Panc1 (cell line): ENCODE results near the gene S100A7. TPM values are rescaled to one million over a fixed set of nuclear protein-coding genes. Genes with fewer than 3 reads are reported as not detected.
"Not testable (repeated sequence)": the region's sequence is repeated elsewhere in the genome, so short reads cannot be mapped to it uniquely, and the experiment has no call there.

Source experiments
- ATAC-seq: fragments of 200-7000 bp; cut with Tn5 transposase; 2 replicates; pipeline ENCODE4 v1.9.1; 2020; ENCODE audit warnings: mild to moderate bottlenecking, moderate library complexity
- BruUV-seq: library from RNA; stranded (reverse); fragments of 400-500 nt; replicated peaks from 2 replicates; lab custom pipeline; 2021; lab: Mats Ljungman, UMichigan
- CTCF ChIA-PET: fragments of 300-600 bp; sonication (Branson Sonifier 250); formaldehyde crosslinking; loops from one replicate; lab custom pipeline; 2022; ENCODE audit warnings: antibody characterized with exemption; lab: Charles Lee
- POLR2A ChIA-PET: fragments of 300-600 bp; sonication (Branson Sonifier 250); formaldehyde crosslinking; loops from one replicate; lab custom pipeline; 2022; ENCODE audit warnings: antibody characterized with exemption; lab: Charles Lee
- DNase-seq: peaks from one replicate; pipeline ENCODE4 v3.0.0-alpha.2; 2010; ENCODE audit warnings: low read depth, low spot score
- H3K27ac ChIP-seq: 2 replicates; pipeline ENCODE4 v1.5.1; 2011; ENCODE audit warnings: mild to moderate bottlenecking, low read length, inconsistent platforms
- H3K27me3 ChIP-seq: fragments of 200-500 bp; sonication (Bioruptor generic); 2 replicates; pipeline ENCODE4 v1.6.0; 2014; ENCODE audit warnings: low read length, inconsistent platforms; ENCODE audit not compliant: control insufficient read depth, insufficient read depth
- H3K36me3 ChIP-seq: fragments of 200-500 bp; sonication (Bioruptor generic); 2 replicates; pipeline ENCODE4 v1.5.1; 2014; ENCODE audit warnings: inconsistent platforms, mild to moderate bottlenecking, low read length, moderate library complexity; ENCODE audit not compliant: control insufficient read depth, insufficient read depth
- H3K4me1 ChIP-seq: 2 replicates; pipeline ENCODE4 v1.5.1; 2011; ENCODE audit warnings: inconsistent platforms, mild to moderate bottlenecking, low read length, moderate library complexity; ENCODE audit not compliant: control insufficient read depth, insufficient read depth
- H3K4me3 ChIP-seq, 2 experiments: 2 replicates each; pipeline ENCODE4 v1.5.1; 2011 to 2012; ENCODE audit warnings: low read depth in 2 of 2, low read length in 2 of 2, mild to moderate bottlenecking in 2 of 2, inconsistent platforms in 1 of 2, moderate library complexity in 1 of 2
- H3K9me3 ChIP-seq: fragments of 200-500 bp; sonication (Bioruptor generic); 2 replicates; pipeline ENCODE4 v1.5.1; 2014; ENCODE audit warnings: low read depth, mild to moderate bottlenecking, inconsistent platforms, low read length, moderate library complexity; ENCODE audit not compliant: control insufficient read depth, insufficient read depth
- CTCF ChIP-seq: fragments of 450-650 bp; IDR thresholded peaks from 2 replicates; pipeline ENCODE4 v1.5.1; 2017; ENCODE audit warnings: mild to moderate bottlenecking
- POLR2AphosphoS5 ChIP-seq: IDR thresholded peaks from 2 replicates; pipeline ENCODE4 v1.6.1; 2012; ENCODE audit warnings: mild to moderate bottlenecking, low read depth, low read length, moderate library complexity
- REST ChIP-seq, 2 experiments: IDR thresholded peaks; 2 replicates each; pipeline ENCODE4 v1.6.1; 2011 to 2012; ENCODE audit warnings: low read depth in 2 of 2, control low read depth in 1 of 2, low read length in 1 of 2, mild to moderate bottlenecking in 1 of 2, moderate library complexity in 1 of 2; ENCODE audit not compliant: insufficient read depth in 1 of 2
- SIN3A ChIP-seq: IDR thresholded peaks from 2 replicates; pipeline ENCODE4 v1.6.1; 2012; ENCODE audit warnings: low read depth, mild to moderate bottlenecking, low read length, moderate library complexity, borderline replicate concordance; ENCODE audit not compliant: insufficient read depth
- TCF7L2 ChIP-seq: IDR thresholded peaks from 2 replicates; pipeline ENCODE4 v1.6.1; 2011; ENCODE audit warnings: mild to moderate bottlenecking, low read depth, low read length, inconsistent platforms
- in situ Hi-C: cut with HindIII; loops from 2 replicates; pipeline ENCODE4 v1.10.0; 2016; ENCODE audit warnings: low sequenced_read_pairs, low pct_unique_long_range_greater_than_20kb
- intact Hi-C: fragments of 100-400 bp; cut with micrococcal nuclease; formaldehyde crosslinking; loops from one replicate; pipeline ENCODE4 v1.10.0; 2022; ENCODE audit not compliant: unreplicated experiment
- total RNA-seq: library from RNA; stranded (reverse); gene quantifications from one replicate; pipeline ENCODE4 v1.2.1, GENCODE V29; 2021; ENCODE audit not compliant: unreplicated experiment

S100A7 gene
- total RNA-seq, 1 experiment from 2014 or later: not detected

- Histone ChIP-seq H3K27me3 (no peaks in the 10 kb centered on the region), H3K4me3 (no peak overlapping the region), H3K27ac (no peak overlapping the region), H3K4me1 (no peaks in the 10 kb centered on the region), H3K36me3 (no peaks in the 10 kb centered on the region), H3K9me3 (no peaks in the 10 kb centered on the region)
- TF ChIP-seq CTCF (peak; percentile 96), POLR2AphosphoS5 (no peak)
- ChIA-PET CTCF (interaction anchor here (0.5 to 1.2 kb wide), 4 partner anchors 13 to 106 kb away, joined by 3 to 9 read pairs (median 4); no protein-coding TSS in a partner anchor), POLR2A (no interaction called here)
- ATAC-seq: peak; percentile 88
- intact Hi-C loops: no loop called here
- no TSS peak for BruUV-seq
- in situ Hi-C loops: no loop called here
- DNase-seq: no peak
These were observed 5.6 kb upstream of the S100A7 start for GRCh38 chr1:153465811-153466636.

- DNase-seq, CTCF ChIA-PET, H3K4me1 ChIP-seq, BruUV-seq, intact Hi-C loops, H3K9me3 ChIP-seq, H3K27ac ChIP-seq, H3K36me3 ChIP-seq, POLR2A ChIA-PET, H3K4me3 ChIP-seq, ATAC-seq, H3K27me3 ChIP-seq, in situ Hi-C loops: not testable (repeated sequence)
These were observed 2.3 kb upstream of the S100A7 start for GRCh38 chr1:153462741-153463140.

- no peak overlapping the region for H3K4me3 ChIP-seq
- no peak overlapping the region for H3K27ac ChIP-seq
- DNase-seq: no peak
- H3K4me1 ChIP-seq: no peaks in the 10 kb centered on the region
- TF ChIP-seq REST (IDR thresholded peaks at IDR 0.05; ENCODE audit: insufficient read depth in 1 of 2, low read depth in 2 of 2, low read length in 1 of 2): no peak
- TF ChIP-seq SIN3A: no peak
- no peak for TF ChIP-seq TCF7L2
- no peak for TF ChIP-seq POLR2AphosphoS5
- no peak for TF ChIP-seq CTCF
- ATAC-seq: no peak
- in situ Hi-C loops (no loop called here), intact Hi-C loops (no loop called here)
- H3K36me3 ChIP-seq: no peaks in the 10 kb centered on the region
- no peaks in the 10 kb centered on the region for H3K27me3 ChIP-seq
- BruUV-seq: no TSS peak
- ChIA-PET POLR2A (no interaction called here), CTCF (no interaction called here)
- H3K9me3 ChIP-seq: no peaks in the 10 kb centered on the region
These were observed 796 bp downstream of the S100A7 start for GRCh38 chr1:153459655-153460054.
